Astrocyte of the cerebellum (primary cell): ENCODE results near the gene ZBTB46.

Experiments
- DNase-seq: peaks from one replicate; pipeline ENCODE4 v3.0.0-alpha.2; 2011; ENCODE audit warnings: low read depth
- H3K4me3 ChIP-seq: 2 replicates; pipeline ENCODE4 v1.5.1; 2011; ENCODE audit warnings: mild to moderate bottlenecking, low read depth, low read length, moderate library complexity
- CTCF ChIP-seq: IDR thresholded peaks from 2 replicates; pipeline ENCODE4 v1.5.1; 2012; ENCODE audit warnings: low read length, low read depth, moderate library complexity, mild to moderate bottlenecking; ENCODE audit errors: missing control alignments
- in situ Hi-C: cut with HindIII; loops from 2 replicates; pipeline ENCODE4 v1.10.0; 2017; ENCODE audit warnings: low sequenced_read_pairs

Gene ZBTB46

DNA sequence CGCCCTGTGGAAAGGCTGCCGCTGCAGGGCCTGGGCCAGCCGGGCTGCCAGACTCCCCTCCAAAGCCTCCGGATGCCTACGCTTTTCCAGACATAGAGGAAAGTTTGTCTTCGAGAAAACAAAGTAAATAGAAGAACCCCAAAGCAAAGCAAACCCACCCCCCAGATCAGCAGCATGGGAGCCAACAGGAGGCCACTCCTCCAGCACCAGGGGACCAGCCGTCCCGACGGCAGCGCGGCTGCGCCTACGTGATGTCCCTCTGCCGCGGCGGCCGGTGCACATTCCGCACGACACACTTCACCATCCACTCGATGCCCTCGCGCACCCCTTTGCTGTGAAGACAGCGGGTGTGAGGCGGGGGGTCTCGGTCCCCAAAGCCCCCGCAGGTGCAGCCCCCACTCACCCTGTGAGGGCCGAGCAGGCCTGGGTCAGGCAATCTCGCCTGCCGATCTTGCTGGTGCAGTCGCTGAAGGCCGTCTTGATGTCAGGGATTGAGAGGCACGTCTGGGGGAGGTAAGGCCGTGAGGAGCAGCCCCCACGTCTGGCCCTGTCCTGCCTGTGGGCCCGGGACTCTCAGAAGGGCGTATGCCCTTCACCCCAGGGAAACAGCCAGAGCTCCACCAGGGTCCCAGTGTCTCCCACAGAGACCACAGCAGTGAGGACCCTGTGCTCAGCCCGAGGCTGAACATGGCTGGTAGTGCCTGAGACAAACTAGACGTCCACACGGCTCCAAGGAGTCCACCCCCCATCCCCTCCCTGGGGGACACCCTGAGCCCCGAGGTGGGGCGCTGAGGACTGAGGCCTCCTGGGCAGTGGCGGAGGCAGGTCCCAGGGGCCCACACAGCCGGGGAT, 130.6 kb downstream of the ZBTB46 start:
- no peak for TF ChIP-seq CTCF
- in situ Hi-C loops: no loop called here
- H3K4me3 ChIP-seq: no peak overlapping the region
- no peak for DNase-seq

- H3K4me3 ChIP-seq: no peak overlapping the region
- in situ Hi-C loops: loop anchor here (5.0 kb wide), 1 partner anchor 37 kb away; no protein-coding TSS in a partner anchor
- no peak for TF ChIP-seq CTCF
- no peak for DNase-seq
Observed at GRCh38 chr20:63699466-63700198, 131.4 kb downstream of the ZBTB46 start.

DNA sequence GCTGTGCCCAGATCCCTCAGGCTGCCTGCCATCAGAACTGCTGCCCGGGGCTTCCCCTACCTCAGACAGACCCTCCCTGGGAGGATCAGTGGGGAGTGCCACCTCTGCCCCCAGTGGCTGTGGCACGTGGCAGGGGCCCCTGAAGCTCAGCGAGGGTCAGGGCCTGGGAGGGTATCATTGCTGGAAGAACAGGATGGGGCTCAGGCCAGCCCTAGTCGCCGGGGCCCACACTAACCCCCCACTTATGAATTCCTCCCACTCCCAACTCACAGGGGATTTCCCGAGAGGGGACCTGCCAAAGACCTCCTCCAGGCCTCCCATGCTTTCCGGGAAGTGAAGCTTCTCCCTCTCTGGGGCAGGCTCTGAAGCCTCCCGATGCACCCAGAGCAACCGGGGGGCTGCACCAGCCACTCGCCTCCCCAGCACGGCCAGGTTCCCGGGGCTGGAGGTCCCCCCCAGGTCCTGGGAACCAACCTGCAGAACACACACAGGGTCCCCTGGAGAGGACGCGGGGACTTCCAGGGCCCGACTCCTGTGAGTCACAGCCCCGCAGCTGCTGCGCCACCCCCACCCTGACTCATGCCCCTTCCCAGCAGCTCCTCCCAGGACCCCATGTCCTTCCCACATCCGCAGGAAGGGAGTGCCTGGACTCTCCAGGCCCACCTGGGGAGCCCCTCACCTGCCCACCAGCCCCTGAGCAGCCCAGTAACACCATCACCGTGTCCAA, 132.2 kb downstream of the ZBTB46 start:
- TF ChIP-seq CTCF: no peak
- peak overlapping the region; percentile 6 for H3K4me3 ChIP-seq
- peak; percentile 66 for DNase-seq
- in situ Hi-C loops: loop anchor here (5.0 kb wide), 1 partner anchor 37 kb away; no protein-coding TSS in a partner anchor

DNA sequence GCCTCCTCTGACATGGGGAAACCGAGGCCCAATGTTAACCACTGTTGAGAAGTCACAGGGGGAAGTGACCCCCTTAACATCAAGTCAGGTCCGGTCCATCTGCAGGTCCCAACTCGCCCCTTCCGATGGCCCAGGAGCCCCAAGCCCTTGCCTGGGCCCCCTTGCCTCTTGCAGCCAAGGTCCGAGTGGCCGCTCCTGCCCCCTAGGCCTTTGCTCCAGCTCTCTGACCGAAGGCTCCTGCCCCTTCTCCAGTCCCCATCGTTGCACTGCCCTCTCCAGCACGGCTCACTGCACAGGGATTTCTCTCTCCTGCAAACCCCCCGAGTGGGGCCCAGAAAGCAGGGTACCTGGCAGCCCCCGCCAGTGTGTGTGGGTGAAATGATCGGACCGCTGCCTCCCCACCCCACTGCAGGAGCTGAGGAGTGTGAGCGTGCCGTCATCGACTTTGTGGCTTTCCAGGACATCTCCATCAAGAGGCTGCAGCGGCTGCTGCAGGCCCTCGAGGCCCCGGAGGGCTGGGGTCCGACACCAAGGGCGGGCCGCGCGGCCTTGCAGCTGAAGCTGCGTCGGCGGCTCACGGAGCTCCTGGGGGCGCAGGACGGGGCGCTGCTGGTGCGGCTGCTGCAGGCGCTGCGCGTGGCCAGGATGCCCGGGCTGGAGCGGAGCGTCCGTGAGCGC, 133.1 kb downstream of the ZBTB46 start:
- in situ Hi-C loops: loop anchor here (5.0 kb wide), 1 partner anchor 36 kb away; no protein-coding TSS in a partner anchor
- peak overlapping the region; percentile 45 for H3K4me3 ChIP-seq
- no peak for TF ChIP-seq CTCF
- no peak for DNase-seq

DNA sequence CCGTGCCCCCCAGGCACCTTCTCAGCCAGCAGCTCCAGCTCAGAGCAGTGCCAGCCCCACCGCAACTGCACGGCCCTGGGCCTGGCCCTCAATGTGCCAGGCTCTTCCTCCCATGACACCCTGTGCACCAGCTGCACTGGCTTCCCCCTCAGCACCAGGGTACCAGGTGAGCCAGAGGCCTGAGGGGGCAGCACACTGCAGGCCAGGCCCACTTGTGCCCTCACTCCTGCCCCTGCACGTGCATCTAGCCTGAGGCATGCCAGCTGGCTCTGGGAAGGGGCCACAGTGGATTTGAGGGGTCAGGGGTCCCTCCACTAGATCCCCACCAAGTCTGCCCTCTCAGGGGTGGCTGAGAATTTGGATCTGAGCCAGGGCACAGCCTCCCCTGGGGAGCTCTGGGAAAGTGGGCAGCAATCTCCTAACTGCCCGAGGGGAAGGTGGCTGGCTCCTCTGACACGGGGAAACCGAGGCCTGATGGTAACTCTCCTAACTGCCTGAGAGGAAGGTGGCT, 133.7 kb downstream of the ZBTB46 start:
- H3K4me3 ChIP-seq: peak overlapping the region; percentile 45
- TF ChIP-seq CTCF: no peak
- in situ Hi-C loops: loop anchor here (5.0 kb wide), 1 partner anchor 35 kb away; no protein-coding TSS in a partner anchor
- no peak for DNase-seq
